Ishikawa (cell line): Measurements from ENCODE around the gene HECTD2.

Source experiments
- NFIC ChIP-seq: IDR thresholded peaks from 2 replicates; pipeline ENCODE4 v1.6.1; 2012
- TF ChIP-seq, protein P1 (sequence below): IDR thresholded peaks from 2 replicates; pipeline ENCODE4 v1.6.1; 2012; ENCODE audit warnings: low read depth, mild to moderate bottlenecking

DNA sequence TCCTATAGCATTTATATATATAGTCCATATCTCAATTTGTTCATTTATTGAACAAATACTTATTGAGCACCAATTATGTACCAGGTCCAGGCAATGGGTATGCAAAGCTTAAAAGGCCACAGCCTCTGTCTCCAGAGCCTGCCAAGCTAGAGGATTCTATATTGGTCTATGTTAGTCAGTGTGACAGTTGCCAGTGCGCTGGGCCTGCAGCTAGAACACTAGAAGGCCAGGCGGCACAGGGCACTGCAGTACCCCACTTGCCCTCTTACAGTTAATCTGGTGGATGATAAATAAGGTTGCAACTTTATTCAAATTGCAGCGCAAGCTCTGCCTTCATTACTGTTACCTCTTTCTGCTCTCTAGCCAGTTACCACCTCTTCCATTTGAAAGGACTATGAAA is 153.9 kb downstream of the HECTD2 start:
- TF ChIP-seq, protein P1, sequence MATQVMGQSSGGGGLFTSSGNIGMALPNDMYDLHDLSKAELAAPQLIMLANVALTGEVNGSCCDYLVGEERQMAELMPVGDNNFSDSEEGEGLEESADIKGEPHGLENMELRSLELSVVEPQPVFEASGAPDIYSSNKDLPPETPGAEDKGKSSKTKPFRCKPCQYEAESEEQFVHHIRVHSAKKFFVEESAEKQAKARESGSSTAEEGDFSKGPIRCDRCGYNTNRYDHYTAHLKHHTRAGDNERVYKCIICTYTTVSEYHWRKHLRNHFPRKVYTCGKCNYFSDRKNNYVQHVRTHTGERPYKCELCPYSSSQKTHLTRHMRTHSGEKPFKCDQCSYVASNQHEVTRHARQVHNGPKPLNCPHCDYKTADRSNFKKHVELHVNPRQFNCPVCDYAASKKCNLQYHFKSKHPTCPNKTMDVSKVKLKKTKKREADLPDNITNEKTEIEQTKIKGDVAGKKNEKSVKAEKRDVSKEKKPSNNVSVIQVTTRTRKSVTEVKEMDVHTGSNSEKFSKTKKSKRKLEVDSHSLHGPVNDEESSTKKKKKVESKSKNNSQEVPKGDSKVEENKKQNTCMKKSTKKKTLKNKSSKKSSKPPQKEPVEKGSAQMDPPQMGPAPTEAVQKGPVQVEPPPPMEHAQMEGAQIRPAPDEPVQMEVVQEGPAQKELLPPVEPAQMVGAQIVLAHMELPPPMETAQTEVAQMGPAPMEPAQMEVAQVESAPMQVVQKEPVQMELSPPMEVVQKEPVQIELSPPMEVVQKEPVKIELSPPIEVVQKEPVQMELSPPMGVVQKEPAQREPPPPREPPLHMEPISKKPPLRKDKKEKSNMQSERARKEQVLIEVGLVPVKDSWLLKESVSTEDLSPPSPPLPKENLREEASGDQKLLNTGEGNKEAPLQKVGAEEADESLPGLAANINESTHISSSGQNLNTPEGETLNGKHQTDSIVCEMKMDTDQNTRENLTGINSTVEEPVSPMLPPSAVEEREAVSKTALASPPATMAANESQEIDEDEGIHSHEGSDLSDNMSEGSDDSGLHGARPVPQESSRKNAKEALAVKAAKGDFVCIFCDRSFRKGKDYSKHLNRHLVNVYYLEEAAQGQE: no peak
- no peak for TF ChIP-seq NFIC
